Prostate gland (tissue), 2 donors: ENCODE data around the gene CASP6. TPM values are rescaled to one million over a fixed set of nuclear protein-coding genes. Genes with fewer than 3 reads are reported as not detected.
A peak's percentile ranks its signal among the peaks of the same experiment; 100 is the strongest.

Source experiments
- DNase-seq: peaks from one replicate; pipeline ENCODE4 v3.0.0-alpha.2; 2019; ENCODE audit warnings: low spot score
- H3K27ac ChIP-seq, 2 donors: fragments of 200-600 bp; sonication (generic); 2 replicates each; pipeline ENCODE4 v1.5.1; 2017 to 2019
- H3K27me3 ChIP-seq: fragments of 200-600 bp; sonication (generic); replicated peaks from 2 replicates; pipeline ENCODE4 v1.5.1; 2019; ENCODE audit not compliant: insufficient read depth
- H3K36me3 ChIP-seq, 2 donors: fragments of 200-600 bp; sonication (generic); 1 replicate in 1 of 2; 2 replicates in 1 of 2; pipeline versions ENCODE4 v1.5.1 to v1.8.1; 2017 to 2019
- H3K4me1 ChIP-seq: fragments of 200-600 bp; sonication (generic); replicated peaks from 2 replicates; pipeline ENCODE4 v1.5.1; 2019
- H3K4me3 ChIP-seq, 2 donors: fragments of 200-600 bp; sonication (generic); 2 replicates each; pipeline ENCODE4 v1.5.1; 2017 to 2019
- H3K9me3 ChIP-seq: fragments of 200-600 bp; sonication (generic); 2 replicates; pipeline ENCODE4 v1.5.1; 2017
- POLR2A ChIP-seq: fragments of 450-650 bp; IDR thresholded peaks from one replicate; pipeline ENCODE4 v1.6.1; 2016; ENCODE audit warnings: antibody characterized with exemption, mild to moderate bottlenecking
- POLR2AphosphoS5 ChIP-seq: sonication (generic); formaldehyde crosslinking; IDR thresholded peaks from one replicate; pipeline ENCODE4 v1.6.1; 2017; ENCODE audit warnings: antibody characterized with exemption
- WGBS: methylation state at CpG from one replicate; pipeline ENCODE4 v1.1.5; 2018; 5-methylcytosine and 5-hydroxymethylcytosine counted together
- intact Hi-C: fragments of 100-400 bp; cut with DNase I; formaldehyde crosslinking; loops from one replicate; pipeline ENCODE4 v1.14.2; 2022
- total RNA-seq, 2 donors: library from RNA; depleted of rRNA; stranded (reverse); fragments of >200 nt; gene quantifications; one replicate each; pipeline ENCODE4 v1.1.0, GENCODE V29; 2016
- TF ChIP-seq, protein P1 (sequence below), 4 experiments: fragments of 200-600 bp in 2 of 4; fragments of 450-650 bp in 2 of 4; sonication (generic) in 2 of 4; IDR thresholded peaks; 1 replicate in 3 of 4; 2 replicates in 1 of 4; pipeline ENCODE4 v1.5.1; 2016 to 2019; ENCODE audit warnings: antibody characterized with exemption in 4 of 4, mild to moderate bottlenecking in 2 of 4, moderate library complexity in 2 of 4

Gene CASP6
- 10 to 100 TPM; 17.6 to 37.0 TPM for total RNA-seq

DNA sequence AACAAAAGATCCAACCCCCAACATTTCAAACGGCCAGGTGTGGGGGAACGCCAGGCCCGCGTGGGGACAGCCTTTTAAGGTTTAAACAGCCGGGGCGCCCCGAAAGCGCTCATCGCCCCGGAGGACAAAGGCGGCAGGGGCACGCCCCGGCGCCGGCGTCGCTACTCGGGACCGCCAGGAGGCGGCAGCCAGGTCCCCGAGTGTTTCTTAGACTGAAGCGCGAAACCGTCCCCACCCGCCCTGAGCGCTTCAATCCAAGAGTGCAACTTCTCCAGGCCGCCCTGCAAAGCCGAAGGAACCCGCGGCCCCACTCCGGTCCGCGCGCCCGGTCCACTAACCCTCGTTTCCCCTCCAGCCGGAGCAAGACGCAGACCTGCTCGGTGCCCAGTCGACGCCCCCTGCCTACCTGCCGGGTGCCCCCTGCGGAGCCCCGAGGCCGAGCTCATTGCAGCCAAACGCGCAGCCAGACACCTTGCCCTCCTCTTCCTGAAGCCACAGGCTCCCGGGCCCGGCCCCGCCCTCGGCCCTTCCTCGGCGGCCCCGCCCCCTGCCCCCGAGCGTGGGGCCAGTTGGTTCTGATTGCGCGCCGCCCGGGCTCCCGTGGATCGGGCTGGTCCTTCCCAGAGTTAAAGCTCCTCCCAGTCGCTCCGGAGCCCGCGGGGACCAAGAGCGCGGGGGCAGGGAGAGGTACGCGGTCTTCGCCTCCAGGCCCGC, at the start of gene CASP6:
Gene CASP6, minus strand, starts transcription at position 496 of the 714 bp plus-strand sequence. Its CDS starts 50 bp downstream, at position 446.
- H3K36me3 ChIP-seq = no peaks in the 10 kb centered on the region
- H3K4me1 ChIP-seq = no peaks in the 10 kb centered on the region
- H3K4me3 ChIP-seq = peak within 1 kb of the TSS; percentile 59 to 61
- TF ChIP-seq, protein P1, sequence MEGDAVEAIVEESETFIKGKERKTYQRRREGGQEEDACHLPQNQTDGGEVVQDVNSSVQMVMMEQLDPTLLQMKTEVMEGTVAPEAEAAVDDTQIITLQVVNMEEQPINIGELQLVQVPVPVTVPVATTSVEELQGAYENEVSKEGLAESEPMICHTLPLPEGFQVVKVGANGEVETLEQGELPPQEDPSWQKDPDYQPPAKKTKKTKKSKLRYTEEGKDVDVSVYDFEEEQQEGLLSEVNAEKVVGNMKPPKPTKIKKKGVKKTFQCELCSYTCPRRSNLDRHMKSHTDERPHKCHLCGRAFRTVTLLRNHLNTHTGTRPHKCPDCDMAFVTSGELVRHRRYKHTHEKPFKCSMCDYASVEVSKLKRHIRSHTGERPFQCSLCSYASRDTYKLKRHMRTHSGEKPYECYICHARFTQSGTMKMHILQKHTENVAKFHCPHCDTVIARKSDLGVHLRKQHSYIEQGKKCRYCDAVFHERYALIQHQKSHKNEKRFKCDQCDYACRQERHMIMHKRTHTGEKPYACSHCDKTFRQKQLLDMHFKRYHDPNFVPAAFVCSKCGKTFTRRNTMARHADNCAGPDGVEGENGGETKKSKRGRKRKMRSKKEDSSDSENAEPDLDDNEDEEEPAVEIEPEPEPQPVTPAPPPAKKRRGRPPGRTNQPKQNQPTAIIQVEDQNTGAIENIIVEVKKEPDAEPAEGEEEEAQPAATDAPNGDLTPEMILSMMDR (IDR thresholded peaks at IDR 0.05) = peak; percentile 28 to 75 (median 54)
- TF ChIP-seq POLR2A (peak; percentile 63), POLR2AphosphoS5 (peak; percentile 68)
- intact Hi-C loops = loop anchor here (5.0 kb wide), 2 partner anchors 114 to 271 kb away; partner anchors contain the start of genes GAR1 and SEC24B
- peak within 1 kb of the TSS; percentile 81 to 88 for H3K27ac ChIP-seq
- H3K27me3 ChIP-seq = no peaks in the 10 kb centered on the region
- under 1% methylated on average over 67 of the region's 72 CpGs for WGBS
- H3K9me3 ChIP-seq = no peaks in the 10 kb centered on the region
- DNase-seq = peak; percentile 84

DNA sequence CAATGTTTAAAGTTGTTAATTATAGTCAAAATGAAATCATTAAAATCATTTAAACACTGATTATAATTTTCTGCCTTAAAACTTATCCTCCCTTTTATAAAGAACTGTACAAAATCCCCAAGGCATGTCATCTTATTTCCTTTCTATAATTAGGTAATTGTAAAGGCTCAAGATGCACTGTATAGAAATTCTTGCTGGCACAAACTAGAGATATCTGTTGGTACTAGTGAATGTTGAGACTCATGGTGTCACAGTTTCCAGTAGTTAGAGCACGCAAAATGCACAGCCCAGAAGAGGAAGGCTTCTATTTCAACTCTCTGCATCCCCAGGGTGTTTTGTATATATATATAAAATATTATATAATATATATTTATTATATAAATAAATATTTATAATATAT, 49.3 kb upstream of the CASP6 start:
- Histone ChIP-seq H3K27ac (no peak overlapping the region), H3K9me3 (no peaks in the 10 kb centered on the region), H3K36me3 (no peaks in the 10 kb centered on the region), H3K4me1 (no peaks in the 10 kb centered on the region), H3K4me3 (no peak overlapping the region), H3K27me3 (no peaks in the 10 kb centered on the region)
- WGBS = 0% methylated on average over 1 of the region's 1 CpG
- TF ChIP-seq POLR2AphosphoS5 (no peak), POLR2A (no peak)
- TF ChIP-seq, protein P1 (IDR thresholded peaks at IDR 0.05) = no peak
- no peak for DNase-seq
- intact Hi-C loops = no loop called here

DNA sequence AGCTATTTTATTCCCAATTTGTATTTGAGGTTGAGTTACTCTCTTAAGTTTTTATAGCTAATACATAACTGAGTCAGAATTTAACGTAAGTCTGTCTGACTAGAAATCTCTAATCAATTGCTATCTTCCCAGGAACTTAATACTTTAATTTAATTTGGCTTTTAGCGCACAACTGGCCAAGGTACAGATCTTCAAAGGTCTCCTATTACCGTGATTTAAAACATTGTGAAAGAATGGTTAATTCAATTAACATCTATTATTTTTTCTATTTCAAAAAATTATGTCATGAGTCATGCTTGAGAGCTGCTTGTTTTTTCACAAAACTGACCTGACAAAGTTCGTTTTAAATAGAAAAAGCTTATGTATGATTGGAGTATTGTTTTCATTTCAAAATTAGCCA, 48.6 kb upstream of the CASP6 start:
- Histone ChIP-seq H3K4me1 (no peaks in the 10 kb centered on the region), H3K4me3 (no peak overlapping the region), H3K27me3 (no peaks in the 10 kb centered on the region), H3K27ac (no peak overlapping the region), H3K9me3 (no peaks in the 10 kb centered on the region), H3K36me3 (no peaks in the 10 kb centered on the region)
- TF ChIP-seq, protein P1 (IDR thresholded peaks at IDR 0.05) = no peak
- TF ChIP-seq POLR2A (no peak), POLR2AphosphoS5 (no peak)
- DNase-seq = no peak
- intact Hi-C loops = no loop called here
- WGBS = 77% methylated on average over 4 of the region's 4 CpGs

DNA sequence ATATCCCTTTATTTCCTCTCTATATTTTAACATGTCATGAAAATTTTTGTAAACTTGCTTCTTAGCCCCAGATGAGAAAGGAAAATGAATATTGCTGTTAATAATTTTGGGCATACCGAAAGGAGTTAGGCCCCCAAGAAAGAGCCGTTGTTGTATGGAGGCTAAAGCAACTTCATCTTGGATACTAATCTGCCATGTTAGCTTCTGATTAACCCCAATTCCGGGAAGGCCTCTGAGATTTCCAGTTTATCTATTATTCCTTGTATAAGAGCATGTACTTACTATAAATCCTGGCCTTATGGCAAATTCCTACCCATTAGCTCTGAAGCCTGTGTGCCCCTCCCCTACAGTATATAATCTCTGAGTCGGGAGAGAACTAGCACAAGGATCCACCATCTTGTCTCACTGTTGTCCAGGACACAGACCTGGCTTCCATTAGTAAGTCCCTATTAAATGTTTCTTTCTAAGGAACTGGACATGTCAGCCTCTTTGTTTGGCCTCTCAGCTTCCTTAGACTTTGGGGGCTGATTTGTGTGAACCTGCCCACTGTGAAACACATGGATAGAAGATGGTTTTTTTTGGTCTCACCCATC, 47.5 kb upstream of the CASP6 start:
- no peak overlapping the region for H3K27ac ChIP-seq
- WGBS = 90% methylated on average over 4 of the region's 4 CpGs
- no peaks in the 10 kb centered on the region for H3K36me3 ChIP-seq
- H3K9me3 ChIP-seq = no peaks in the 10 kb centered on the region
- H3K4me3 ChIP-seq = no peak overlapping the region
- no peak for DNase-seq
- intact Hi-C loops = no loop called here
- H3K4me1 ChIP-seq = no peaks in the 10 kb centered on the region
- no peak for TF ChIP-seq POLR2AphosphoS5
- TF ChIP-seq, protein P1 (IDR thresholded peaks at IDR 0.05) = no peak
- TF ChIP-seq POLR2A = no peak
- H3K27me3 ChIP-seq = no peaks in the 10 kb centered on the region
